NCI-H526 treated with DMSO at 0.1 percent for 48 hours (cell line): ENCODE results near the gene HOXD10.

Experiments
- DNase-seq: peaks from one replicate; lab custom pipeline; 2025; lab: John Stamatoyannopoulos, UW

Gene HOXD10

DNA sequence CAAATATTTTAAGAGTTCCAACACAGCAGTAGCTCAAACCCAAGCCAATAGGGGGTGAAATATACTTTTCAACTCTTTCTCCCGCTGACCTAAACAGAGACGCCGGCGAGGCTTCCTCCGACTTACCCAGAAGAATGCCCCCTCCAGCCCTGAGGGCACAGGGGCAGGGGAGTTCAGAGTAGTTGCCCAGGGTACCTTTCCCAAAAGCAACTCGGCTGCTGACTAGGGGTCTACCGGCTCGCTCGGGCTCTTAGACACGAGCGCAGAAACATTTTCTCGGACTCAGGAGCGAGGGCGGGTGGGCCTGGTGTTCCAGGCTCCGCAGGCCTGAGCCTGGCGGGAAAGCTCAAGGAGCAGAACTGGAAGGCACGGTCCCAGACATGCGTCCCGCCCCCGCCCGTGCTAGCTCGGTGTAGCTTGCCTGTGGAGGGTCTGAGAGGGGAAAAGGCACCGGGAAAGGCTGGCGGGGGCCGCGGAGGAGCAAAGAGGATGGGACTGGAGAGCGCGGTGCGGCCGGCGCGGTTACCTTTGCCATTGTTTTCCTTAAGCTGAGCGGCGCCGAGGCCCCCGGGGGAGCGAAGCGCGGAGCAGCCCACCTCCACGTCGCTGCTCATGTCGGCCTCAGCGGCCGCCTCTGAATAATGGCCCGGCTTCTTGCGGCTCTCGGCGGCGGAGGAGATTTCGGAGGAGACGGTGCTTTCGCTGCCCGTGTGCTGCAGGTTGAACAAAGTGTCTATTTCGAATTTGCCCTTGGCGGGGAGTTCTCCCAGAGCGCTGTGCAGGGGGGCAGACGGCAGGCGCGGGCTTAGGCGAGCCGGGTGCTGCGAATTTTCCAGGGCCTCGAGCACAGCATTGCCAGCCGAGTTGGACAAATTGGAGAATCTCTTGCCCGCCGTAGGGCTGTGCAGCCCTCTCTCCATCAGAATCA, 33.5 kb upstream of the HOXD10 start:
- DNase-seq = no peak

DNA sequence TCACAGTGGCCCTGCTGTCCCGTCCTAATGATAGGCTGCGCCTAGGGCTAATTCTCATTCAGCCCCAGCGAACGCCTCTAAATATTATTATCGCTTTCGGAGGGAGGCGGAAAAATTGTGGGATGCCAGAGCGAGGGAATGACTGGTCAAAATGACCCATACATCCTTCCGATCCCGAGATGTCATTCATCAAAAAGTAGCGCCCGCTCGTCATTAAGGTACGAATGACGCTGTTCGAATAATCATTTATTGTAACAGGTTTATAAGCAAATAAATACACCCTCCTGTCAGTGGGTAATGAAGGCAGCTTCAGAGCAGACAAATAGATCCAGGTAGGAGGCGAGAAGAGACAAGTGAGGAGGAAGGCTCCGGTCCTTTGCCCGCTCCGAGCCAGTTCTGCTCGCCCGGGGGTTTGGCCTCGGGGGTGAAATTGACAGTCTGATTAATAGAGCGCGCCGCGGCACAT, 32.7 kb upstream of the HOXD10 start, which contains the start of gene EVX2:
EVX2 (minus strand) TSS at position 167 of the 466 bp plus-strand sequence. CDS start 186 bp downstream, outside the sequence.
- DNase-seq = no peak

DNA sequence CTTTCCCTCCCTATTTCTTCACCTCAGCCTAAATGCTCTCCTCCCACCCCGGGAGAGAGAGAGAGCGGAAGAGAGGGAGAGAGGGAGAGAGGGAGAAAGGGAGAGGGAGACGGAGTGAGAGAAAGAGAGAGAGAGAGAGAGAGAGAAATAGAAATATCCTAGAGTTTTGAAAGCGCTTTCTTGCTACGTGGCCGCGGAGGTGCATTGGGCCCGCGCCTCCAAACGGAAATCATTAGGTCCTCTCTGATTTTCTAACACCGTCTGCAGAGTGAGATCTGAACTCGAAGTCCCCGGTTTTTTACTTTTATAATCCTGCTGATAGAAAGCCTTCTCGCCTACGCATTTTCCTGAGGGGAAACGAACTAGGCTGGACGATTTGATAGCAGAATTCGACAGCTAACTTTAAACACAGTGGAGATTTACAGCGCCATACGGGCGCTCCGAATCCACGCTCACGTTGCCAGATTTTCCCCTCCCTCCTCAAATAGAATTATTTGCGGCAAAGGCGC, 31.9 kb upstream of the HOXD10 start:
- DNase-seq = peak; percentile 25

DNA sequence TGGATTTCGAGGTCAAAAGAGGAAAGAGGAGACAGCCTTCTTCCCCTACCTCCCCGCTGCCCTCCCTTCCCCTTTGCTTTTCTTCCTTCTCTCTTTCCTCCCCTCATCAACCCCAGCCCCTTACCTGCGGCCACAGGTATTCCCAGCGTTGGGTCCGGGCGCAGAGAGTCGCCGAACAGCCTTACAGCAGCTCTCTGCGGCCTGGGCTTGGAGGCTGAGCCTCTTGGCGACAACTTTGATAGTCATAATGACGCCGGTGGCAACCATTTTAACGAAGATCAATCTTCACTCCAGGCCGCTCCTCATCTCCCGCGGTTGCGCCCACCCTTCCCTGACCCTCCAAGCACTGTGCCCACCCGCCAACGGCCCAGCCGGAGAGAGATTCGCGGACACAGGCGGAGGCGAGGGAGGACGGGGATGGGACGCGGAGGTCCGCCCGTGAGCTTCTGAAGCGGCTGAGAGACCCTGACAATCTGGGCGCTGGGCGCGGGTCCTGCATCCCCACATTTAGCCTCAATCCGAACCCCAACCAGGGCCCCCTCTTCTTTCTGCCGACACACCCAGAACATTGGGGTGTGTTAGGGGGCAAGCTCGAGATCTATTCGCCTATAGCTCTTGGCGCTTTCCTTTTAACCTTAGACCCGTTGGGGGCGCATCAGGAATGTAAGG, 31.3 kb upstream of the HOXD10 start:
- DNase-seq = peak; percentile 30

DNA sequence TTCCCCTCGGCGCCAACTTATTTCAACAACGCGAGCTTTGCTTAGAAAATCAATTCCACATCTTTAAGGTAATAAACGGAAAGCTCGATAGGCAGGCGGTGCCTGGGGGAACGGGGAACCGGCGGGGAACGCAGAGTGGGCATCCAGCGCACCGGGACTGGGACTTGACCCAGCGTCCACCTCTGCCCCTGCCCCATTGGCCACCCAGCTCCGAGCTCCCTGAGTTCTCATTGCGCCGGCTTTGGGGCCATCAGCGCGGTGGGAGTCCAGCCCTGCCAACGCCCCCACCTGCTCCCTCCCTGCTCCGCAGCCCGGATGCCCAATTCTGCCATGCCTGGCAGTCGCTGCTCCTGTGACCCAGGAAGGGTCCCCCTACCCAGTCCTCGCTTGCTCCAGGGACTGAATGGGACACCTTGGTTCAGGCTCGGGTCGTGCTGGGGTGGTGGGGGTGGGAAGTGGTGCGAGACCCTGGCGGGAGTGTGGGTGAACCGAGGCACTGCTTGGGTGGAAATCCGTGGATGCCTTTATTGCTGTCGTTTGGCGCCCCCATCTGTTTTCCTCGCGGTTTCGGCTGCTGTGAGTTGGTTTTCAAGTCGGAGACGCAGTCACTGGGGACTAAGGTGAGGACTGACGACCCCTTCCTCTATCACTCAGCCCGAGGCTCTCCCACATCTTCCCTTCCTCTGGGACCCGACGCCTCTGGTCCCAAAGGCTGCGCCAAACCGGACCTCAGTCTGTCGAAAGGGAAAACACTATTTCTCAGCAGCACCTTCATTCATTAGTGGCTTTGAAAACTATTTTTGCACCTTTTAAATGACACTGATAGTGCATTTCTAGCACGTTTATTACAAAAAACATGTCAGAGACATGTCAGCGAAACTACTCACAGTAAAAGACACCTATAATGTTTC, 30.5 kb upstream of the HOXD10 start:
- DNase-seq = peak; percentile 67

DNA sequence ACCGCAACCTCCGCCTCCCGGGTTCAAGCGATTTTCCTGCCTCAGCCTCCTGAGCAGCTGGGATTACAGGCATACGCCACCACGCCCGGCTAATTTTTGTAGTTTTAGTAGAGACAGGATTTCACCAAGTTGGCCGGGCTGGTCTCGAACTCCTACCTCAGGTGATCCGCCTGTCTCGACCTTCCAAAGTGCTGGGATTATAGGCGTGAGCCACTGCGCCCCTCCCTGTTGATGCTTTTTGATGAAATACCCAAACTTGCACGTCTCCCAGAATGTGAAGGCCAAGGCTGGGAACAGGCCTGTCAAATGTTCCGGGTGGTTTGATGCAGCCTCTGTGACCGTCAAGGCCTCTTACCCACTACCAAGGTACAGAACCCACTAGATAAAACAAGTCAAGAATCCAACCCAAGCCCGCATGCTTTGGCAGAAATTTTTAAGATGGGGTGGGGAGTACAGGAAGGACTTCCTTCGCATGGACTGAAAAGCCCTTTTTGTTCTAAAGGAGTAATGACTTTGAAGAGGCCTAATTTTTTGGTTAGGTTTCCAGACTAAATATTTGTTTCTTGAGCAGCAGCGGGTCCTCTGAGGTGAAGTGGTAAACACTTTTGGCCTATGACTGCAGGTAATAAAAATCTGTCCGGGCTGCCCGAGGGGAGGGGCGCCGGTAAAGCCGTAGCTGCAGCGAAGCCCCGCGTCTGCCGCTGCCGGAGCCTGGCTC, 29.1 kb upstream of the HOXD10 start:
- no peak for DNase-seq

DNA sequence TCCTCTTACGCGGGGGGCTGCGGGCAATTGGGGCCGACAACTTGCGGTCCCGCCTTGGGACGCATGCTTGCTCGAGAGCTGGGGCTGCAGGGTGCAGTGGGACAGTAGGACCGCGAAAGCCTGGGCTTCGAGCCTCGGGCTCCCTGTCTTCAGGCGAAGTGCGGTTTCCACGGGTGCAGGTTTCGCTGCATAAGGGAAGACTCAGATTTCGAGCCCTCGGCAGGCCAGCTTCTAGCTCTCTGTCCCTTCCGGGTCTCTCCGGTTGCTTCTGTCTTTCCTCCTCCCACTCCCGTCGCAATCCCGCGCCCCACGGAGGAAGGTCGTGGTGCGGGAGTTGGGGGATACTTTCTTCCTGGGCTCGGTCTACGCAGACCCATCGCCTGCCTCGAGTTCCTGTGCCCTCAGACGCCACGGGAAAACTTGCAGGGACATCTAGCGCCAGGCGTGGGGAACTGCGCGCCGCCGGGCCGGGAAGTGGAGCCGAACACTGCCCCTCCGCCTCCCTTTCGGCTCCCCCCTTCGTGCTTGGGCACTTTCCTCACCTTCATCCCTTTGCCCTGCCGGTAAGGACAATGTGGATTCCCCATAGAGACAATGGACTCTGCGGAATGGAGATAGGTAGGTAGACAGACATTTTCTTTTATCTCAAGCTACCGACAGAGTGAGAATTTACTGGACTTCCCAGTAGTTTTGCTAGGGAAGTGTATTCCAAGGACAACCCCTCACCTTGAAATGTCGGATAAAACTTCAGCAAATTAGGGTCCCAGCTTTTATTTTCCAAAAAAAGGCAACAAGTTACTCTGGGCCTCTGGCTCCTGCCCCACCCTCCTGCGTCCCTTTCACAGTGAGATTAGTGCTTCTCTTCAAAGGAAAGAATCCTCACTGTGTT, 28.3 kb upstream of the HOXD10 start:
- DNase-seq = peak; percentile 62

DNA sequence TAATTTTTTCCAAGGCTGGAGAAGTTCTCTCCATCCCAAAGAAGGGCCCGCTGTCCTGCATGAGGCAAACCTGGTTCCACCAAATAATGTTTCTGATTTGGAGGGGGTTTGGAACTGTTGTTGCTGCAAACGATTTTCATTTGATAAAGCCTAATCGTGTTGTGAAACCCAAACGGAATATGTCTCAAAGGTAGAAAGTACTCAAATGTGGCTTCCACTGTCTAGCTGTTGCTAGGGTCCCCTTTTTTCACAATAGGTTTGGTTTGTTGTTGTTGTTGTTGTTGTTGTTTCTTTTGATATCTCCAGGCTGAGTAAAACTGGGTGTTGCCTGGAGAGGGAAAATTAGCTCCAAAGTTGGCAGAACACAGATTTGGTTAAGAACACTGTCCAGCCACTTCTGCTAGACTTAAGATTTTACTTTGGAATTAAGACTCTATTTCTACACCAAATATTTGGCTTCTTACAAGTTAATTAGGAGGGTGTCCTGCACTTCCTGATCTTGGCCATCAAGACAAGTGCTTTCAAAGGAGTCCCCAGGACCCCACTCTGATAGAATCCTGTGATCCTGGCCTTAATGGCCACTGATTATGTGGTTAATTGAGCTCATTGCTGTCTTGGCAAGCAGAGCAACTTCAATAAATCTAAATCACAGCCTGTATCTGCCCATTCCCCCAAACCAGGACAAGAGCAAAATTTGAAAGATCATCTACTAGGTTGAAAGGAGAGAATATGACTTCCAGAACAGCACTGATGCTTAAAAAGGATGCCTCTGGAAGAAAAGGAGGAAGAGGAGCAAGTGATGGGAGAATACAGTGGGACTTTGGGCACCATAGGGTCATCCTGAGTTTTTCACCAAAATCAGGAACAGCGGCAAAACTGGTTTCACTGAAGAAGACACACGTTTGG, 27.4 kb upstream of the HOXD10 start:
- DNase-seq = no peak

DNA sequence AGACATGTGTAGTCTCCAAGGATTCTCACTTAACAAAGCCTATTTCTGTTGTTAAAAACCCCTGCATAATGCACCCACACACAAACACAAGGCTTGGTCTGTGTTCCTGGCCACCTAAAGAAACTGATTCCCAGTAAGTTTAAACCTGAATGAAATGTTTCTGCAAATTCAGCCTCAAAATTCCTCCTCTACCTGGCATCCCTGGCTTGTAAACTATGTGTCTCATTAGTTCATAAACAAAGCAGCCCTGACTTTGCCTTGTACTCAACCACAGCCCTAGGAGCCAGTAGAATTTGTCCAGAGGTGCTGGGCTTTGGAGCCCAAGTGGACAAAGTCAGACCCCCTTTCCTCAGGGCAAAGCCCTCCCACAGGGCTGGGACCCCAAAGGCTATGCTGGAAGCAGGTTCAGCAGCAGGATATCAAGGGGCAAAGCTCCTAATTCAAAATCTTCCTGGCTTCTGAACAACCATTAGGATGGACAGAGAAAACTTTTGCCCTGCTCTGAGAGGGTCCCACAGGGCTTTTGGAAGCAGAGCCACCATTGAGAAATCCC, 26.7 kb upstream of the HOXD10 start:
- DNase-seq = no peak

DNA sequence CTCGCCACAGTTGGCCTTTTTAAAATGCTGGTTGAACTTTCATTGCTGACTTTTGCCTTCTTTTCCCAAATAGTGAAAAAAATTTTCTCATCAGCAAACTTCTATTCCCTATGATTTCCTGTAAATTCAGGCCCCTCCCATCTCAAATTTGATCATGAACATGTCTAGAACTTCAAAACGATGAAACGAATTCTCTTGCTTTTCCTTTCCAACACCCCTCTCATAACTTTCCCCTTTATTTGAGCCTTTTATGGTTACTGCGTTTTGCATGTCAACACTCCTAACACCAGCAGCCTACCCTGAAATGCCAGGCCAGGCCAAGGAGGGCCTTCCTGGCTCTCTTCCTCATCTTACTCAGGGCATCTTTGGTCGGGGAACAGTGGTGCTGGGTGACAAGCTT, 25.7 kb upstream of the HOXD10 start:
- DNase-seq = no peak

DNA sequence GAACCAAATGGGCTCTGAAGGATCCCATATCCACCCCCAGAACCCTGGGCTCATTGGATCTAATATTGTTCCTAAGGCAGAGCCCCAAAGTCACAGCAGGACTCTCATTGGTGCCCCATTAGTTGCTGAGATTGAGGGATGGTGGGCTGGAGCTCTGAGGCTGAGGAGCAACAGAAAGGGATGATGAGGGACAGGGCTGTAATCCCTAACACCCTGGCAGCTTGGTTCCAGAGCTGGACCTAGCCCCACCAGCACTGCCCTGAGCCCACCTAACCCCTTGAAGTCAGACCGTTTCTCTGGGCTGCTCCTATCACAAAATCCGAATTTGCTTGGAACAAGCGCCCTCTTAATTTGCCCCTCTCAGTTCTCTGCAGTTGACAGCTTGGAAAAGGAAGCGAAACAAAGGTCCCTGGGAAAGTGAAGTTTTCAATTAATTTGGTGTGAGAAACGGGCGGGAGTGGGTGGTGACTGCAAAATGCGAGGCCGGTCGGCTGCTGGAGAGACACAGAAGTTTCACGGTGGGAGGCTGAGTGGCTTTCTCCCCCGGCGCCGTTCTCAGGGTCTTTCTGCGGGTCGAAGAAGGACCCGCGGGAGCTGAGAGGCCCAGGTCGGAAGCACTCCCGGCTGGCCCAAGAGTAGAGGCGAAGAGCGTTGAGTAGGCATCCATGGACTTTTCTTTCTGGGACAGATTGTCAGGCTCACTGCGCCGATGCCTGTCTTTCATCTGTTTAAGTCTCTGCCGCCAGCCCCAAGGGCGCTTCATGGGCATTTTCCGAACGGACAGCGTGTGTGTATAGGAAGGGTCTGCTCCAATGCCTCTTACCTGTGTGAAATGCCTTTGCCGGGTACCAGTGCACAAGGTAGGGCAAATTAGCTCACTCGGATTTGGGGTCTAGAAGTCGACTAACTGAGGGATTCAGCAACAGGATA, 25.0 kb upstream of the HOXD10 start:
- no peak for DNase-seq

DNA sequence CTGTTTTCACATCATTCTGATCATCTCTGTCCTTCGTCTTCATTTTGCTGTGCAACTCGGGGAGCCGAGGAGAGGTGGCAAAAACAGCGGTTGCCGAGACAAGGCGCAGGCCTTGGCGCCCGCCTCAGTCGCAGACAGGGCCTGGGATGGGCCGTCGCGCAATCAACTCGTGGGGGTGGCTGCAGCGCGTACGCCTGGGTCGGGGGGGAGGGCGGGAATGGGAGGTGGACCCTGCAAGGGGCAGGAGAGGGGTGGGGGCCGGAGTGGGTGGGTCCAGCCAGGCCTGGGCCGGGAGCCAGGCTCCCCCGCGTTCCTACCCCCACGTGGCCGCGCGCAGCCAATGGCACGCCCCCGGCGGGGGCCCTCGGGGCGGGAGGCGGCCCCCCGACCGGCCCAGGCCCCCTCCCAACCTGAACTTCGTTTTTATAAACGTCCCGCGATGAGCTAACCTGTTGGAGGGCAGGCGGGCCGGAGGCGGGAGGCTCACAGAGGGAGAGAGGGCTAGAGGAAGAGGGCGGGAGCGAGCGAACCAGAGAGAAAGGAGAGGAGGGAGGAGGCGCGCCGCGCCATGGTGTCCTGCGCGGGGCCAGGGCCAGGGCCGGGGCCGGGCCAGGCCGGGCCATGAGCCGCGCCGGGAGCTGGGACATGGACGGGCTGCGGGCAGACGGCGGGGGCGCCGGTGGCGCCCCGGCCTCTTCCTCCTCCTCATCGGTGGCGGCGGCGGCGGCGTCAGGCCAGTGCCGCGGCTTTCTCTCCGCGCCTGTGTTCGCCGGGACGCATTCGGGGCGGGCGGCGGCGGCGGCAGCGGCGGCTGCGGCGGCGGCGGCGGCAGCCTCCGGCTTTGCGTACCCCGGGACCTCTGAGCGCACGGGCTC, 24.1 kb upstream of the HOXD10 start, which contains the start of gene HOXD13:
HOXD13 (plus strand) TSS at position 452 of the 875 bp plus-strand sequence; CDS start at position 622, 170 bp downstream.
- peak; percentile 38 for DNase-seq

DNA sequence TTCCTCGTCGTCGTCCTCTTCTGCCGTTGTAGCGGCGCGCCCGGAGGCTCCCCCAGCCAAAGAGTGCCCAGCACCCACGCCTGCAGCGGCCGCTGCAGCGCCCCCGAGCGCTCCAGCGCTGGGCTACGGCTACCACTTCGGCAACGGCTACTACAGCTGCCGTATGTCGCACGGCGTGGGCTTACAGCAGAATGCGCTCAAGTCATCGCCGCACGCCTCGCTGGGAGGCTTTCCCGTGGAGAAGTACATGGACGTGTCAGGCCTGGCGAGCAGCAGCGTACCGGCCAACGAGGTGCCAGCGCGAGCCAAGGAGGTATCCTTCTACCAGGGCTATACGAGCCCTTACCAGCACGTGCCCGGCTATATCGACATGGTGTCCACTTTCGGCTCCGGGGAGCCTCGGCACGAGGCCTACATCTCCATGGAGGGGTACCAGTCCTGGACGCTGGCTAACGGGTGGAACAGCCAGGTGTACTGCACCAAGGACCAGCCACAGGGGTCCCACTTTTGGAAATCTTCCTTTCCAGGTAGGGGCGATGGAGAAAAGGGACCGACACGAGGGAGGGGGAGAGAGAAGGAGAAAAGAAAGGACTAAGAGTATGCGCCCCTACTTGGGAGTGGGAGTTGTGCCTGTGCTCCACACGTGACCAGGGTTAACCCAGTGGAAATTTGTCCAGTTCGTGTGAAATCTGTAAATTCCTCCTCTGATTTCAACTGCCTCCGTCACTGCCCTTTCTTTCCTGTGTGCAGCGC, 23.3 kb upstream of the HOXD10 start:
- no peak for DNase-seq

DNA sequence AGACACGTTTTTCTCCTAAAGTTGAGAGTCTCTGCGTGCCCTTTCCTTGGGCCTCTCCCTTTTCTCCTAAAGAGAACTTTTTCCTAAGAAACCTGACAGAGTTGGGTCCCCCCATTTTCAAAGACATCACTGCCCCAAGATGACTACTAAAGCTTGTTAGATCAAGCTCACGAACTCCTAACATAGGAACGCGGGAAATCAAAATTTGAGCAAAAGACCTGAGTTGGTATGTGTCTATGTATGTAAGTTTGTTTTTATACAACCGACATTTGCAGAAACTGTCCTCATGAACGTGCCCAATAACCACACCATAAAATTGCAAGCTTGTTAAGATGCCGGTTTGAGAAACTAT, 22.7 kb upstream of the HOXD10 start:
- DNase-seq = no peak

DNA sequence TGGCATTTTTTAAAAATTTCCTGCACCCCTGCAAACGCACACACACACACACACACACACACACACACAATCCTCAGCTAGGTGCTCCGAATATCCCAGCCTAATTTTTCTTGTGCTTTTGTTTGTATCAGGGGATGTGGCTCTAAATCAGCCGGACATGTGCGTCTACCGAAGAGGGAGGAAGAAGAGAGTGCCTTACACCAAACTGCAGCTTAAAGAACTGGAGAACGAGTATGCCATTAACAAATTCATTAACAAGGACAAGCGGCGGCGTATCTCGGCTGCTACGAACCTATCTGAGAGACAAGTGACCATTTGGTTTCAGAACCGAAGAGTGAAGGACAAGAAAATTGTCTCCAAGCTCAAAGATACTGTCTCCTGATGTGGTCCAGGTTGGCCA, 22.2 kb upstream of the HOXD10 start:
- no peak for DNase-seq

DNA sequence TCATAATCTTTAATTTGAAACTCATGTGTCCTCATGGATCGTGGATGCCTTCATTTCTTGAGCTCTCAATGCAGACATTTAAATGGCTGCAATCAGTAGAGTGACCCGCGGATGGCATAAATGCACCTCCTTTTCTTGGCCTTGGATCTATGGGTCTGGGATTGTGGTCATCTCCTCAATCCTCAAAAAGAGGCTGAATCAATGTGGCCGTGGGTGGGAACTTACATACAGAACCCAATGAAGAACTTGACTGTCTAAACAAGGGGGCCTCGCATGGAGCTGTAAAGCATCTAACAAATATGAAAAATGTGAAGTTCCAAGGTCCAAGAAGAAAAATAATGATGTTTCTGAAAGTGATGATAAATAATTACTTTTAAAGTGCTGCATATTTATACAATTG, 21.2 kb upstream of the HOXD10 start:
- DNase-seq = no peak
